ENCODE data around the gene COL16A1. TPM values are rescaled to one million over a fixed set of nuclear protein-coding genes. Genes with fewer than 3 reads are reported as not detected.

The COL16A1 gene
- total and polyA plus RNA-seq, 2 experiments from 2014 or later: 90.2 to 127 TPM

- H3K4me1 ChIP-seq (ENCODE audit: insufficient read depth): peaks cover 19% of the 10 kb centered on the region
- WGBS (ENCODE audit: low lambda C conversion rate, missing lambda C conversion rate): 72% methylated on average over 8 of the region's 9 CpGs
- H2AFZ ChIP-seq: no peak overlapping the region
- H3K4me2 ChIP-seq: no peak overlapping the region
- H3K9me3 ChIP-seq (ENCODE audit: low read depth): no peaks in the 10 kb centered on the region
- no peak overlapping the region for H3K27ac ChIP-seq
- no peak overlapping the region for H3K4me3 ChIP-seq
- no peaks in the 10 kb centered on the region for H3K36me3 ChIP-seq (replicated peaks; ENCODE audit: insufficient read depth, low read depth)
- H3K27me3 ChIP-seq: no peaks in the 10 kb centered on the region
- H3K79me2 ChIP-seq: peaks cover 13% of the 10 kb centered on the region
- H3K9me2 ChIP-seq (replicated peaks; ENCODE audit: insufficient read depth): no peaks in the 10 kb centered on the region
- TF ChIP-seq EZH2phosphoT487 (IDR thresholded peaks at IDR 0.05; ENCODE audit: low read depth, severe bottlenecking, unreplicated experiment): no peak
- no peak for DNase-seq (ENCODE audit: low spot score)
- H4K20me1 ChIP-seq (ENCODE audit: insufficient read depth, poor library complexity, severe bottlenecking): no peaks in the 10 kb centered on the region
Measured at GRCh38 chr1:31648641-31649357, 55.0 kb downstream of the COL16A1 start.

GRCh38 chr1:31648190-31648589, 55.6 kb downstream of the COL16A1 start:
- DNase-seq (ENCODE audit: low spot score): no peak
- no peak overlapping the region for H3K4me2 ChIP-seq
- H2AFZ ChIP-seq: no peak overlapping the region
- no peaks in the 10 kb centered on the region for H4K20me1 ChIP-seq (ENCODE audit: insufficient read depth, poor library complexity, severe bottlenecking)
- H3K9me3 ChIP-seq (ENCODE audit: low read depth): no peaks in the 10 kb centered on the region
- 48% methylated on average over 2 of the region's 2 CpGs for WGBS (ENCODE audit: low lambda C conversion rate, missing lambda C conversion rate)
- peaks cover 19% of the 10 kb centered on the region for H3K79me2 ChIP-seq
- H3K4me3 ChIP-seq: no peak overlapping the region
- no peaks in the 10 kb centered on the region for H3K9me2 ChIP-seq (replicated peaks; ENCODE audit: insufficient read depth)
- H3K4me1 ChIP-seq (ENCODE audit: insufficient read depth): peaks cover 25% of the 10 kb centered on the region
- TF ChIP-seq EZH2phosphoT487 (IDR thresholded peaks at IDR 0.05; ENCODE audit: low read depth, severe bottlenecking, unreplicated experiment) (no peak), CTCF (IDR thresholded peaks at IDR 0.05; ENCODE audit: poor library complexity) (no peak), EZH2 (IDR thresholded peaks at IDR 0.05; ENCODE audit: borderline replicate concordance) (no peak)
- no peak overlapping the region for H3K27ac ChIP-seq
- H3K27me3 ChIP-seq: no peaks in the 10 kb centered on the region
- no peaks in the 10 kb centered on the region for H3K36me3 ChIP-seq (replicated peaks; ENCODE audit: insufficient read depth, low read depth)

GRCh38 chr1:31647106-31647505, 56.7 kb downstream of the COL16A1 start:
- H3K9me2 ChIP-seq (replicated peaks; ENCODE audit: insufficient read depth): no peaks in the 10 kb centered on the region
- no peaks in the 10 kb centered on the region for H3K27me3 ChIP-seq
- DNase-seq (ENCODE audit: low spot score): no peak
- H3K27ac ChIP-seq: no peak overlapping the region
- WGBS (ENCODE audit: low lambda C conversion rate, missing lambda C conversion rate): 74% methylated on average over 2 of the region's 2 CpGs
- H3K4me2 ChIP-seq: no peak overlapping the region
- TF ChIP-seq EZH2phosphoT487 (IDR thresholded peaks at IDR 0.05; ENCODE audit: low read depth, severe bottlenecking, unreplicated experiment) (no peak), CTCF (IDR thresholded peaks at IDR 0.05; ENCODE audit: poor library complexity) (no peak), EZH2 (IDR thresholded peaks at IDR 0.05; ENCODE audit: borderline replicate concordance) (no peak)
- H3K36me3 ChIP-seq (replicated peaks; ENCODE audit: insufficient read depth, low read depth): no peaks in the 10 kb centered on the region
- H3K79me2 ChIP-seq: peaks cover 30% of the 10 kb centered on the region
- no peaks in the 10 kb centered on the region for H4K20me1 ChIP-seq (ENCODE audit: insufficient read depth, poor library complexity, severe bottlenecking)
- no peak overlapping the region for H3K4me3 ChIP-seq
- no peak overlapping the region for H2AFZ ChIP-seq
- H3K9me3 ChIP-seq (ENCODE audit: low read depth): no peaks in the 10 kb centered on the region
- peaks cover 32% of the 10 kb centered on the region for H3K4me1 ChIP-seq (ENCODE audit: insufficient read depth)

GRCh38 chr1:31646259-31646960, 57.4 kb downstream of the COL16A1 start:
- no peaks in the 10 kb centered on the region for H3K36me3 ChIP-seq (replicated peaks; ENCODE audit: insufficient read depth, low read depth)
- peaks cover 28% of the 10 kb centered on the region for H3K4me1 ChIP-seq (ENCODE audit: insufficient read depth)
- 98% methylated on average over 4 of the region's 4 CpGs for WGBS (ENCODE audit: low lambda C conversion rate, missing lambda C conversion rate)
- H3K79me2 ChIP-seq: peaks cover 37% of the 10 kb centered on the region
- no peak overlapping the region for H3K27ac ChIP-seq
- no peak overlapping the region for H2AFZ ChIP-seq
- H3K27me3 ChIP-seq: no peaks in the 10 kb centered on the region
- no peak for DNase-seq (ENCODE audit: low spot score)
- no peaks in the 10 kb centered on the region for H3K9me3 ChIP-seq (ENCODE audit: low read depth)
- H4K20me1 ChIP-seq (ENCODE audit: insufficient read depth, poor library complexity, severe bottlenecking): no peaks in the 10 kb centered on the region
- H3K4me2 ChIP-seq: no peak overlapping the region
- TF ChIP-seq EZH2 (IDR thresholded peaks at IDR 0.05; ENCODE audit: borderline replicate concordance): no peak
- TF ChIP-seq CTCF (IDR thresholded peaks at IDR 0.05; ENCODE audit: poor library complexity): no peak
- TF ChIP-seq EZH2phosphoT487 (IDR thresholded peaks at IDR 0.05; ENCODE audit: low read depth, severe bottlenecking, unreplicated experiment): no peak
- no peaks in the 10 kb centered on the region for H3K9me2 ChIP-seq (replicated peaks; ENCODE audit: insufficient read depth)
- no peak overlapping the region for H3K4me3 ChIP-seq

Data from hepatocyte (in vitro differentiated cells).